H9 (cell line): ENCODE measurements around the gene FLT1. TPM values are rescaled to one million over a fixed set of nuclear protein-coding genes. Genes with fewer than 3 reads are reported as not detected.
A peak's percentile ranks its signal among the peaks of the same experiment; 100 is the strongest.

Experiments used
- DNase-seq: peaks from one replicate; pipeline ENCODE4 v3.0.0-alpha.2; 2017
- H2AFZ ChIP-seq: one replicate; pipeline ENCODE4 v1.6.1; 2013; ENCODE audit warnings: mild to moderate bottlenecking, low read length, control low read depth, moderate library complexity
- H2AK5ac ChIP-seq: 2 replicates; pipeline ENCODE4 v1.6.1; 2013; ENCODE audit warnings: low read length, control low read depth, mixed read lengths; ENCODE audit not compliant: insufficient read length
- H2BK120ac ChIP-seq: one replicate; pipeline ENCODE4 v1.6.1; 2013; ENCODE audit warnings: low read depth, mild to moderate bottlenecking, low read length, control low read depth, inconsistent platforms; ENCODE audit not compliant: poor library complexity, severe bottlenecking
- H2BK12ac ChIP-seq: 2 replicates; pipeline ENCODE4 v1.6.1; 2013; ENCODE audit warnings: low read length, control low read depth, mixed read lengths, low read depth; ENCODE audit not compliant: insufficient read length
- H2BK15ac ChIP-seq: 2 replicates; pipeline ENCODE4 v1.6.1; 2013; ENCODE audit warnings: low read depth, low read length, control low read depth
- H2BK20ac ChIP-seq: one replicate; pipeline ENCODE4 v1.6.1; 2013; ENCODE audit warnings: low read depth, mild to moderate bottlenecking, low read length, control low read depth, inconsistent platforms; ENCODE audit not compliant: poor library complexity, severe bottlenecking
- H2BK5ac ChIP-seq: 2 replicates; pipeline ENCODE4 v1.6.1; 2013; ENCODE audit warnings: low read length, control low read depth, mixed read lengths; ENCODE audit not compliant: insufficient read length
- H3K14ac ChIP-seq: 2 replicates; pipeline ENCODE4 v1.6.1; 2013; ENCODE audit warnings: low read length, control low read depth; ENCODE audit not compliant: insufficient read depth
- H3K18ac ChIP-seq: 2 replicates; pipeline ENCODE4 v1.6.1; 2013; ENCODE audit warnings: low read depth, mild to moderate bottlenecking, mixed read lengths, low read length, control low read depth; ENCODE audit not compliant: insufficient read length
- H3K23ac ChIP-seq: 2 replicates; pipeline ENCODE4 v1.6.1; 2013; ENCODE audit warnings: low read length, control low read depth, mixed read lengths, low read depth; ENCODE audit not compliant: insufficient read length
- H3K23me2 ChIP-seq: 2 replicates; pipeline ENCODE4 v1.6.1; 2013; ENCODE audit warnings: low read depth, mild to moderate bottlenecking, mixed read lengths, low read length, control low read depth; ENCODE audit not compliant: insufficient read length, poor library complexity, severe bottlenecking
- H3K27ac ChIP-seq: 2 replicates; pipeline ENCODE4 v1.5.1; 2013; ENCODE audit warnings: low read length, control low read depth, mixed read lengths, low read depth; ENCODE audit not compliant: insufficient read length
- H3K27me3 ChIP-seq: 2 replicates; pipeline ENCODE4 v1.6.1; 2013; ENCODE audit warnings: low read length, control low read depth, inconsistent platforms; ENCODE audit not compliant: insufficient read depth
- H3K4ac ChIP-seq: 2 replicates; pipeline ENCODE4 v1.6.1; 2013; ENCODE audit warnings: low read depth, mild to moderate bottlenecking, control low read depth, inconsistent platforms, low read length, moderate library complexity
- H3K4me1 ChIP-seq: 2 replicates; pipeline ENCODE4 v1.6.1; 2013; ENCODE audit warnings: low read length, control low read depth, inconsistent platforms; ENCODE audit not compliant: insufficient read depth
- H3K4me2 ChIP-seq: 2 replicates; pipeline ENCODE4 v1.6.1; 2013; ENCODE audit warnings: low read length, control low read depth, mixed read lengths; ENCODE audit not compliant: insufficient read length, insufficient read depth
- H3K56ac ChIP-seq: 2 replicates; pipeline ENCODE4 v1.6.1; 2013; ENCODE audit warnings: low read depth, mild to moderate bottlenecking, mixed read lengths, low read length, control low read depth; ENCODE audit not compliant: insufficient read length
- H3K79me1 ChIP-seq: 2 replicates; pipeline ENCODE4 v1.6.1; 2013; ENCODE audit warnings: low read depth, mild to moderate bottlenecking, moderate library complexity, low read length, control low read depth, inconsistent platforms; ENCODE audit not compliant: insufficient read depth, poor library complexity, severe bottlenecking
- H3K79me2 ChIP-seq: 2 replicates; pipeline ENCODE4 v1.6.1; 2013; ENCODE audit warnings: low read length, control low read depth, inconsistent platforms; ENCODE audit not compliant: insufficient read depth
- H3K9ac ChIP-seq: 2 replicates; pipeline ENCODE4 v1.6.1; 2013; ENCODE audit warnings: low read length, control low read depth, mixed read lengths; ENCODE audit not compliant: insufficient read length; ENCODE audit errors: extremely low read depth
- H3K9me3 ChIP-seq: one replicate; pipeline ENCODE4 v1.6.1; 2013; ENCODE audit warnings: low read depth, low read length, inconsistent platforms; ENCODE audit not compliant: control insufficient read depth
- H3T11ph ChIP-seq: one replicate; pipeline ENCODE4 v1.6.1; 2013; ENCODE audit warnings: mild to moderate bottlenecking, low read length, control low read depth, inconsistent platforms
- H4K20me1 ChIP-seq: one replicate; pipeline ENCODE4 v1.6.1; 2013; ENCODE audit not compliant: control insufficient read depth, insufficient read length, insufficient read depth
- H4K5ac ChIP-seq: 2 replicates; pipeline ENCODE4 v1.6.1; 2013; ENCODE audit warnings: low read depth, mild to moderate bottlenecking, mixed read lengths, low read length, control low read depth; ENCODE audit not compliant: insufficient read length
- H4K8ac ChIP-seq: replicated peaks from 2 replicates; pipeline ENCODE4 v1.6.1; 2013; ENCODE audit warnings: low read length, control low read depth, mixed read lengths, low read depth; ENCODE audit not compliant: insufficient read length
- H4K91ac ChIP-seq: 2 replicates; pipeline ENCODE4 v1.6.1; 2013; ENCODE audit warnings: low read depth, mild to moderate bottlenecking, moderate library complexity, mixed read lengths, low read length, control low read depth; ENCODE audit not compliant: insufficient read length
- H3K27ac Mint-ChIP-seq, 3 experiments: 2 replicates in 2 of 3; 3 replicates in 1 of 3; pipeline ENCODE4 v1.8.0; 2020 to 2021; ENCODE audit warnings: mixed read lengths in 3 of 3, mild to moderate bottlenecking in 1 of 3, moderate library complexity in 1 of 3
- H3K27me3 Mint-ChIP-seq: 2 replicates; pipeline ENCODE4 v1.8.0; 2021; ENCODE audit warnings: low read depth, mild to moderate bottlenecking, moderate library complexity, mixed read lengths
- H3K36me3 Mint-ChIP-seq, 3 experiments: 2 replicates in 2 of 3; 3 replicates in 1 of 3; pipeline ENCODE4 v1.8.0; 2020 to 2021; ENCODE audit warnings: low read depth in 3 of 3, mixed read lengths in 3 of 3; ENCODE audit not compliant: insufficient read depth in 1 of 3
- H3K4me1 Mint-ChIP-seq, 2 experiments: 2 replicates each; pipeline ENCODE4 v1.8.0; 2020; ENCODE audit warnings: mixed read lengths in 2 of 2
- H3K4me3 Mint-ChIP-seq, 2 experiments: 2 replicates in 1 of 2; 3 replicates in 1 of 2; pipeline ENCODE4 v1.8.0; 2020 to 2021; ENCODE audit warnings: mild to moderate bottlenecking in 2 of 2, mixed read lengths in 2 of 2, moderate library complexity in 1 of 2
- H3K9me3 Mint-ChIP-seq, 2 experiments: 2 replicates in 1 of 2; 3 replicates in 1 of 2; pipeline ENCODE4 v1.8.0; 2020; ENCODE audit warnings: mild to moderate bottlenecking in 2 of 2, mixed read lengths in 2 of 2, moderate library complexity in 1 of 2
- CTCF ChIP-seq: fragments of 200-600 bp; sonication (generic); conservative IDR thresholded peaks from 3 replicates; pipeline ENCODE4 v1.8.0; 2021; ENCODE audit warnings: antibody characterized with exemption, mild to moderate bottlenecking
- WGBS: extraction: QIAGEN DNeasy Blood & Tissue Kit; methylation state at CpG from one replicate; pipeline ENCODE4 v1.1.7; 2013; ENCODE audit warnings: missing lambda C conversion rate, low lambda C conversion rate, mixed read lengths; ENCODE audit not compliant: insufficient read length; ENCODE audit errors: extremely low coverage; 5-methylcytosine and 5-hydroxymethylcytosine counted together
- total RNA-seq: library from RNA; stranded (reverse); gene quantifications from 2 replicates; pipeline ENCODE4 v1.2.1, GENCODE V29; 2021

Gene FLT1
- total RNA-seq, 1 experiment from 2014 or later = 84.1 TPM

GRCh38 chr13:28451482-28452217 lies 43.3 kb downstream of the FLT1 start:
- H4K5ac ChIP-seq = no peak overlapping the region
- H2BK20ac ChIP-seq = no peak overlapping the region
- no peak overlapping the region for H2BK15ac ChIP-seq
- peaks cover 72 to 78% (median 72%) of the 10 kb centered on the region in 3 experiments for H3K36me3 Mint-ChIP-seq
- no peak overlapping the region for H3K23ac ChIP-seq
- H4K20me1 ChIP-seq = no peaks in the 10 kb centered on the region
- H3K27ac Mint-ChIP-seq = peak overlapping the region; percentile 74 to 89 (median 86)
- H3K4me1 Mint-ChIP-seq = peaks cover 50 to 58% of the 10 kb centered on the region in 2 experiments
- H3K27ac ChIP-seq = no peak overlapping the region
- H3K4ac ChIP-seq = no peak overlapping the region
- TF ChIP-seq CTCF = no peak
- peaks cover 20 to 31% of the 10 kb centered on the region in 2 experiments for H3K9me3 Mint-ChIP-seq
- H2BK120ac ChIP-seq = no peak overlapping the region
- peaks cover 15% of the 10 kb centered on the region for H3K9me3 ChIP-seq
- no peak overlapping the region for H3K4me3 Mint-ChIP-seq
- H3K27me3 Mint-ChIP-seq = no peaks in the 10 kb centered on the region
- no peaks in the 10 kb centered on the region for H3K79me1 ChIP-seq
- H3K9ac ChIP-seq = no peak overlapping the region
- H3K4me1 ChIP-seq = peaks cover 8% of the 10 kb centered on the region; the same call in 1 of the 2 replicates
- peaks cover 2% of the 10 kb centered on the region; the same call in 1 of the 2 replicates for H3K79me2 ChIP-seq
- H3K23me2 ChIP-seq = no peaks in the 10 kb centered on the region
- no peak overlapping the region for H3K4me2 ChIP-seq
- H4K91ac ChIP-seq = no peak overlapping the region
- no peak overlapping the region for H2AK5ac ChIP-seq
- H3K56ac ChIP-seq = no peak overlapping the region
- H4K8ac ChIP-seq = no peak overlapping the region
- no peak overlapping the region for H3K18ac ChIP-seq
- no peak overlapping the region for H3T11ph ChIP-seq
- WGBS = no CpG with 5 or more reads among the region's 21 CpGs
- H2BK12ac ChIP-seq = no peak overlapping the region
- DNase-seq = peak; percentile 59
- no peak overlapping the region for H2AFZ ChIP-seq
- H2BK5ac ChIP-seq = no peak overlapping the region
- peak overlapping the region; percentile 3; the same call in 1 of the 2 replicates for H3K14ac ChIP-seq
- H3K27me3 ChIP-seq = no peaks in the 10 kb centered on the region
